GM21381 (cell line): Measurements from ENCODE around the gene RFWD3.

Experiments used
- ATAC-seq: cut with Tn5 transposase; IDR thresholded peaks from one replicate; pipeline ENCODE4 v1.9.1; 2021; ENCODE audit warnings: mild to moderate bottlenecking, moderate library complexity; ENCODE audit not compliant: unreplicated experiment

RFWD3 gene

GRCh38 chr16:74583926-74584666 is 82.6 kb downstream of the RFWD3 start:
- ATAC-seq, result no peak

GRCh38 chr16:74582970-74583369 is 83.7 kb downstream of the RFWD3 start:
- no peak for ATAC-seq

- ATAC-seq, result peak; percentile 57
Observed at GRCh38 chr16:74580833-74581232, 85.8 kb downstream of the RFWD3 start.

DNA sequence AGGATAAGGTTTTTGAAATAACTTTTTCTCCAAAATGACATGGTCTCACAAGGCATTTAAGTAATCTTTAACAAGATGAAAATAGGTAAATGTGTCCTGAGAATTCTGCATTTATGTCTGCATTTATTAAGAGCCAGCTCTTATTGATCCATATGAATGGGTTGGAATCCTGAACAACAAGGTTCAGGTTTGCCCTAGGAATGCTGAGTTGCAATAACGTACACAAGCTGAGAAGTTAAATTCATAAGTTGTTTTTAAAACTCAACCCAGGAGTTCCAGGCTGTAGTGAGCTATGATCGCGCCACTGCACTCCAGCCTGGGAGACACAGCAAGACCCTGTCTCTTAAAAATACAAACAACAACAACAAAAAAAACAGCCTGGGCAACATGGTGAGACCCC is 87.8 kb downstream of the RFWD3 start:
- no peak for ATAC-seq

DNA sequence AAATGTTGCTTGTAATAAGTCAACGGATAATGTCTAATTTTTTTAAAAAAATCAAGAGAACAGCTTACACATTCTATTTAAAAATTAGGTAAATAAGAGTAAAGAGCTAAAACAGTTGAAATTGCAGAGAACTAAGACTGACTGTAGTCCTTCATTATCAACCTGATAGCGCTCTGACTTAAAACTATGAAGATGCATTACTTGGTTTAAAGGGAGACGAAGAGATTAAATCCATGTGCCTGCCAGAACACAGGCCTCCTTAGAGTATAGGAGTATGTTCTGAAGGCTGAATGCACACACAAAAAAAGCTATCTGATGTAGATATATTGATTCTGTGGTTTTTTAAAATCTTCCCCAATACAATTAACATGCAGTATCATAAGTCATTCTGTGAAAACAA is 88.2 kb downstream of the RFWD3 start:
- ATAC-seq, result no peak

- ATAC-seq, result no peak
Observed at GRCh38 chr16:74577882-74578366, 88.8 kb downstream of the RFWD3 start.

GRCh38 chr16:74575807-74576643 is 90.7 kb downstream of the RFWD3 start:
- ATAC-seq, result no peak

GRCh38 chr16:74575175-74575806 is 91.4 kb downstream of the RFWD3 start:
- ATAC-seq, result no peak

DNA sequence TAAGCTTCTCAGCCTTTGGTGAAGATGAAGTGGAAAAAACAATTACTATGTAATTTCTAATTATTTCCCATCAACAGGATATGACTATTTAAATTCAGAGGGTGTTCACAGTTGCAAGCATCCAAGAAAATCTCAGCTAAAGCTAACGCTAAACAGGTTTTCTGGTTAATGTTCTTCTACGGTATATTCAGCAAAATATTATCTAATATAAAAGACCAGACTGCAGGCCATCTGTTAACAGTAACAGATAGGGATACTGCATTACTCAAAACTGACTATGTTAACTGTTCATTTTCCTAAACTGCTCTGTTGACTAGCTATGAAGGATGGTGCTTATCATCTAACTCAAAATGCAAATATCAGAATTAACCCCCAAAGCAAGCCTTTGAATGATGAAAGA is 92.5 kb downstream of the RFWD3 start:
- no peak for ATAC-seq

DNA sequence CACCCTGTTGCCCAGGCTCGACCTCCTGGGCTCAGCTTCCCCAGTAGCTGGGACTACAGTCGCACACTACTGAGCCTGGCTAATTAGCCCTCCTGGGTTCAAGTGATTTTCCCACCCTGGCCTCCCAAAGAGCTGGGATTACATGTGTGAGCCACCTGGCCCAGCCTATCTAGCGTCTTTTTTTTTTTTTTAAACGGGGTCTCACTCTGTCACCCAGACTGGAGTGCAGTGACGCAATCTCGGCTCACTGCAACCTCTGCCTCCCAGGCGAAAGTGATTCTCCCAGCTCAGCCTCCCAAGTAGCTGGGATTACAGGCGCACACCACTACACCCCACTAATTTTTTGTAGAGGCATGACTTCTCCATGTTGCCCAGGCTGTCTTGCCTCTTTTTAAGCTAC is 93.1 kb downstream of the RFWD3 start:
- ATAC-seq, result no peak
